Measurements from ENCODE around the gene KIF22. TPM values are rescaled to one million over a fixed set of nuclear protein-coding genes. Genes with fewer than 3 reads are reported as not detected.
A peak's percentile ranks its signal among the peaks of the same experiment; 100 is the strongest.

KIF22 gene
- total RNA-seq, 1 donor from 2014 or later, result 14.3 TPM

GRCh38 chr16:29812754-29813643, 22.4 kb downstream of the KIF22 start:
- Histone ChIP-seq H3K79me2 (ENCODE audit: insufficient read depth, low read length) (peaks cover 44% of the 10 kb centered on the region), H3K4me2 (ENCODE audit: low read length) (peak overlapping the region; percentile 93), H3K4me3 (ENCODE audit: insufficient read depth, low read depth, low read length) (peak overlapping the region; percentile 59), H3K9ac (ENCODE audit: low read length) (peak overlapping the region; percentile 69), H2AFZ (ENCODE audit: low read depth, low read length) (no peak overlapping the region), H3K27me3 (ENCODE audit: insufficient read depth, low read length) (no peaks in the 10 kb centered on the region), H4K20me1 (ENCODE audit: insufficient read depth, low read length) (peaks cover 33% of the 10 kb centered on the region), H3K9me3 (ENCODE audit: insufficient read depth, low read depth, low read length) (no peaks in the 10 kb centered on the region), H3K27ac (ENCODE audit: low read depth, low read length) (no peak overlapping the region), H3K36me3 (ENCODE audit: insufficient read depth, low read length) (peaks cover 1% of the 10 kb centered on the region), H3K4me1 (ENCODE audit: insufficient read depth, low read length) (peaks cover 37% of the 10 kb centered on the region)
- no peak for FAIRE-seq
- Mint-ChIP-seq H3K9me3 (ENCODE audit: unreplicated experiment) (no peaks in the 10 kb centered on the region), H3K4me3 (ENCODE audit: unreplicated experiment) (peak overlapping the region; percentile 83), H3K27me3 (ENCODE audit: low read depth, unreplicated experiment) (no peaks in the 10 kb centered on the region), H3K4me1 (ENCODE audit: low read depth, unreplicated experiment) (peaks cover 40% of the 10 kb centered on the region), H3K36me3 (ENCODE audit: low read depth, unreplicated experiment) (peaks cover 9% of the 10 kb centered on the region), H3K27ac (ENCODE audit: unreplicated experiment) (peak overlapping the region; percentile 12)
- no peak for TF ChIP-seq EZH2 (IDR thresholded peaks at IDR 0.05; ENCODE audit: insufficient read depth, low read length)
- no peak for TF ChIP-seq CTCF (IDR thresholded peaks at IDR 0.05; ENCODE audit: insufficient read depth, low read depth, low read length)
- DNase-seq (ENCODE audit: low read depth), result no peak

- H3K79me2 ChIP-seq (ENCODE audit: insufficient read depth, low read length), result peaks cover 44% of the 10 kb centered on the region
- TF ChIP-seq CTCF (IDR thresholded peaks at IDR 0.05; ENCODE audit: insufficient read depth, low read depth, low read length) (no peak), EZH2 (IDR thresholded peaks at IDR 0.05; ENCODE audit: insufficient read depth, low read length) (no peak)
- H3K9ac ChIP-seq (ENCODE audit: low read length), result no peak overlapping the region
- Mint-ChIP-seq H3K4me1 (ENCODE audit: low read depth, unreplicated experiment) (peaks cover 38% of the 10 kb centered on the region), H3K4me3 (ENCODE audit: unreplicated experiment) (peak overlapping the region; percentile 60), H3K9me3 (ENCODE audit: unreplicated experiment) (no peaks in the 10 kb centered on the region), H3K27me3 (ENCODE audit: low read depth, unreplicated experiment) (no peaks in the 10 kb centered on the region), H3K27ac (ENCODE audit: unreplicated experiment) (no peak overlapping the region), H3K36me3 (ENCODE audit: low read depth, unreplicated experiment) (peaks cover 5% of the 10 kb centered on the region)
- DNase-seq (ENCODE audit: low read depth) (no peak), FAIRE-seq (no peak)
- no peak overlapping the region for H3K4me3 ChIP-seq (ENCODE audit: insufficient read depth, low read depth, low read length)
- no peaks in the 10 kb centered on the region for H3K9me3 ChIP-seq (ENCODE audit: insufficient read depth, low read depth, low read length)
- H3K4me2 ChIP-seq (ENCODE audit: low read length), result no peak overlapping the region
- H4K20me1 ChIP-seq (ENCODE audit: insufficient read depth, low read length), result peaks cover 24% of the 10 kb centered on the region
- no peak overlapping the region for H2AFZ ChIP-seq (ENCODE audit: low read depth, low read length)
- H3K27ac ChIP-seq (ENCODE audit: low read depth, low read length), result no peak overlapping the region
- H3K36me3 ChIP-seq (ENCODE audit: insufficient read depth, low read length), result peaks cover 4% of the 10 kb centered on the region
- H3K4me1 ChIP-seq (ENCODE audit: insufficient read depth, low read length), result peaks cover 32% of the 10 kb centered on the region
- H3K27me3 ChIP-seq (ENCODE audit: insufficient read depth, low read length), result no peaks in the 10 kb centered on the region
These were observed 23.4 kb downstream of the KIF22 start for GRCh38 chr16:29813644-29814562.

Measured in astrocyte (in vitro differentiated cells and primary cell).